Liver (tissue), 9 donors: ENCODE measurements around the gene TCF7L1. TPM values are rescaled to one million over a fixed set of nuclear protein-coding genes. Genes with fewer than 3 reads are reported as not detected.

Experiments used
- DNase-seq: peaks from one replicate; pipeline ENCODE4 v3.0.0-alpha.2; 2017; ENCODE audit warnings: low spot score
- H3K27ac ChIP-seq, 2 donors: one replicate each; pipeline ENCODE4 v1.7.0; 2013; ENCODE audit warnings: inconsistent platforms in 2 of 2, low read length in 2 of 2, control low read depth in 1 of 2, low read depth in 1 of 2, mild to moderate bottlenecking in 1 of 2
- H3K27me3 ChIP-seq, 4 donors: one replicate each; pipeline versions ENCODE4 v1.6.1 to v1.7.0; 2013; ENCODE audit warnings: low read length in 3 of 4, inconsistent platforms in 1 of 4, mild to moderate bottlenecking in 1 of 4, moderate library complexity in 1 of 4; ENCODE audit not compliant: control insufficient read depth in 4 of 4, insufficient read depth in 4 of 4
- H3K36me3 ChIP-seq, 4 donors: one replicate each; pipeline versions ENCODE4 v1.6.1 to v1.7.0; 2013; ENCODE audit warnings: low read length in 3 of 4, mild to moderate bottlenecking in 3 of 4, low read depth in 1 of 4, moderate library complexity in 1 of 4; ENCODE audit not compliant: control insufficient read depth in 4 of 4, insufficient read depth in 3 of 4
- H3K4me1 ChIP-seq, 4 donors: one replicate each; pipeline versions ENCODE4 v1.6.1 to v1.7.0; 2013; ENCODE audit warnings: low read length in 3 of 4, mild to moderate bottlenecking in 3 of 4, moderate library complexity in 1 of 4; ENCODE audit not compliant: control insufficient read depth in 4 of 4, insufficient read depth in 4 of 4
- H3K4me3 ChIP-seq, 3 donors: one replicate each; pipeline versions ENCODE4 v1.6.1 to v1.7.0; 2013; ENCODE audit warnings: low read length in 3 of 3, control low read depth in 1 of 3, low read depth in 1 of 3, mild to moderate bottlenecking in 1 of 3
- H3K9ac ChIP-seq, 2 donors: one replicate each; pipeline ENCODE4 v1.7.0; 2013; ENCODE audit warnings: low read length in 2 of 2, mild to moderate bottlenecking in 2 of 2, moderate library complexity in 2 of 2, control low read depth in 1 of 2, low read depth in 1 of 2
- H3K9me3 ChIP-seq, 4 donors: one replicate each; pipeline versions ENCODE4 v1.6.1 to v1.7.0; 2013; ENCODE audit warnings: low read length in 3 of 4; ENCODE audit not compliant: control insufficient read depth in 4 of 4
- EGR1 ChIP-seq, 2 donors: IDR thresholded peaks; 2 replicates each; pipeline ENCODE4 v1.6.1; 2016 to 2018; ENCODE audit warnings: antibody characterized with exemption in 2 of 2, low read depth in 2 of 2
- FOXA1 ChIP-seq: IDR thresholded peaks from 2 replicates; pipeline ENCODE4 v1.6.1; 2016; ENCODE audit warnings: antibody characterized with exemption
- FOXA2 ChIP-seq: IDR thresholded peaks from 2 replicates; pipeline ENCODE4 v1.6.1; 2016; ENCODE audit warnings: antibody characterized with exemption
- GABPA ChIP-seq, 2 donors: IDR thresholded peaks in 1 of 2; conservative IDR thresholded peaks in 1 of 2; 2 replicates each; pipeline ENCODE4 v1.6.1; 2016; ENCODE audit warnings: antibody characterized with exemption in 2 of 2, mild to moderate bottlenecking in 1 of 2, moderate library complexity in 1 of 2
- HNF4A ChIP-seq, 2 donors: conservative IDR thresholded peaks; 2 replicates each; pipeline ENCODE4 v1.6.1; 2016; ENCODE audit warnings: antibody characterized with exemption in 2 of 2, mild to moderate bottlenecking in 2 of 2
- HNF4G ChIP-seq: IDR thresholded peaks from 2 replicates; pipeline ENCODE4 v1.6.1; 2016; ENCODE audit warnings: antibody characterized with exemption
- JUND ChIP-seq, 2 donors: IDR thresholded peaks; 2 replicates each; pipeline ENCODE4 v1.6.1; 2016; ENCODE audit warnings: antibody characterized with exemption in 2 of 2
- MAX ChIP-seq: IDR thresholded peaks from 2 replicates; pipeline ENCODE4 v1.6.1; 2016; ENCODE audit warnings: antibody characterized with exemption
- NR2F2 ChIP-seq: IDR thresholded peaks from 2 replicates; pipeline ENCODE4 v1.6.1; 2016; ENCODE audit warnings: antibody characterized with exemption
- RAD21 ChIP-seq, 2 donors: IDR thresholded peaks; 2 replicates each; pipeline ENCODE4 v1.6.1; 2016; ENCODE audit warnings: antibody characterized with exemption in 2 of 2, mild to moderate bottlenecking in 2 of 2
- RXRA ChIP-seq, 2 donors: IDR thresholded peaks; 2 replicates each; pipeline ENCODE4 v1.6.1; 2017 to 2018; ENCODE audit warnings: antibody characterized with exemption in 2 of 2, mild to moderate bottlenecking in 1 of 2
- SP1 ChIP-seq: IDR thresholded peaks from 2 replicates; pipeline ENCODE4 v1.6.1; 2018; ENCODE audit warnings: antibody characterized with exemption, mild to moderate bottlenecking
- TAF1 ChIP-seq: conservative IDR thresholded peaks from 2 replicates; pipeline ENCODE4 v1.6.1; 2016; ENCODE audit warnings: antibody characterized with exemption, mild to moderate bottlenecking
- YY1 ChIP-seq: IDR thresholded peaks from 2 replicates; pipeline ENCODE4 v1.6.1; 2016; ENCODE audit warnings: antibody characterized with exemption, mild to moderate bottlenecking
- WGBS: extraction: QIAGEN DNeasy Blood & Tissue Kit; methylation state at CpG from one replicate; pipeline ENCODE4 v1.1.7; 2013; 5-methylcytosine and 5-hydroxymethylcytosine counted together
- polyA plus RNA-seq, 2 donors: library from polyadenylated mRNA; stranded (reverse) in 1 of 2; unstranded in 1 of 2; fragments of 200-250 nt in 1 of 2; fragments of >200 nt in 1 of 2; fragmentation: Nextera tagmentation in 1 of 2; extraction: Ambion mirVana in 1 of 2; gene quantifications; one replicate each; pipeline versions ENCODE4 v1.2.1 to v1.2.3, GENCODE V29; 2013 to 2015
- total RNA-seq, 2 donors: library from RNA; depleted of rRNA; stranded (reverse); fragments of >200 nt; gene quantifications; one replicate each; pipeline ENCODE4 v1.2.3, GENCODE V29; 2014
- TF ChIP-seq, protein P1 (sequence below): IDR thresholded peaks from 2 replicates; pipeline ENCODE4 v1.6.1; 2016; ENCODE audit warnings: antibody characterized with exemption, mild to moderate bottlenecking
- TF ChIP-seq, protein P2 (sequence below): fragments of 150-350 bp; IDR thresholded peaks from 2 replicates; pipeline ENCODE4 v1.5.1; 2017; ENCODE audit warnings: improper control_type of control experiment, low read depth, low read length; ENCODE audit not compliant: missing input control
- TF ChIP-seq, protein P3 (sequence below): IDR thresholded peaks from 2 replicates; pipeline ENCODE4 v1.6.1; 2016; ENCODE audit warnings: antibody characterized with exemption
- TF ChIP-seq, protein P4 (sequence below): IDR thresholded peaks from 2 replicates; pipeline ENCODE4 v1.6.1; 2016; ENCODE audit warnings: antibody characterized with exemption
- donor health status: healthy.
- donor health status: healthy.
- donor health status: healthy.
- donor health status: healthy.
- donor health status: healthy.

The TCF7L1 gene
- total and polyA plus RNA-seq, 4 donors: 1.6 to 6.0 (median 4.8) TPM

DNA sequence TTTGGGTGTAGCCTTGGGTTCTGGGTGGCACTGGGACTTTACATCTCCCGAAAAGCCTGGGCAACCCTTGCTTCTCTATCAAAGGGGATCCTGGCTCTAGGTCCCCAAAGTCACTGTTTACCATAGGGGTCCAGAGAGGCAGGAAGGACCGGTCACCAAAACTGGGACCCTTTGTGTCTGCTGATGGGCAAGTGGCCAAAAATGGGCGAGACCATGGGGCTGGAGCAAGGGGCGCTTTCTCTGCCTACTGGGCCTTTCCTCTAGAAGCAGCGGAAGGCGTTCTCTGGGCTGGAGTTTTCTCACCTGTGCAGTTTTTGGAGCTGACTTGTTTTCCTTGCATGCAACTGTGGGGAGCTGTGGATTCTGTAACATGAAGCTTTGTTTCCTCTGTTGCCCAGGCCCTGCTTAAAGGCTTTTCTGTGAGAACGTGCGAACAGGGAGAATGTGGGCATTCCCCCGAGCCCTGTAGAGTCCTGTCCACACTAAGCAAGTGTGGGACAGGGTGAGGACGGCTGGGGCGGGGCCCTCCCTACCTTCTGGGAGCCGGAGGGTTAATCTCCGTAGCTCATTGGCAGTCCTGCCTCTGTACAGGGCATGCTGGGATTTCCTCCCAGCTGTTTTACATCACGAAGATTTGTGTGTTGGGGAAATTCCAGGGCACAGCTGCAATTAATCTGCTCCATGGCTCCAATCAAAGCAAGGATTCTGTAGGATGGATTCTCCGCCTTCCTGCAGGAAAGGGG is 144.4 kb downstream of the TCF7L1 start:
- WGBS: 78% methylated on average over 15 of the region's 15 CpGs
- H3K9ac ChIP-seq: no peak overlapping the region
- TF ChIP-seq MAX (no peak), RAD21 (IDR thresholded peaks at IDR 0.05) (no peak), GABPA (IDR thresholded peaks at IDR 0.05 in 1 of 2, conservative IDR thresholded peaks at IDR 0.05 in 1 of 2) (no peak), NR2F2 (no peak), YY1 (no peak), TAF1 (no peak), HNF4A (conservative IDR thresholded peaks at IDR 0.05) (no peak), HNF4G (no peak), FOXA1 (no peak), JUND (IDR thresholded peaks at IDR 0.05) (no peak), RXRA (IDR thresholded peaks at IDR 0.05) (no peak), EGR1 (IDR thresholded peaks at IDR 0.05; ENCODE audit: low read depth in 2 of 2) (no peak), FOXA2 (no peak), SP1 (no peak)
- TF ChIP-seq, protein P1, sequence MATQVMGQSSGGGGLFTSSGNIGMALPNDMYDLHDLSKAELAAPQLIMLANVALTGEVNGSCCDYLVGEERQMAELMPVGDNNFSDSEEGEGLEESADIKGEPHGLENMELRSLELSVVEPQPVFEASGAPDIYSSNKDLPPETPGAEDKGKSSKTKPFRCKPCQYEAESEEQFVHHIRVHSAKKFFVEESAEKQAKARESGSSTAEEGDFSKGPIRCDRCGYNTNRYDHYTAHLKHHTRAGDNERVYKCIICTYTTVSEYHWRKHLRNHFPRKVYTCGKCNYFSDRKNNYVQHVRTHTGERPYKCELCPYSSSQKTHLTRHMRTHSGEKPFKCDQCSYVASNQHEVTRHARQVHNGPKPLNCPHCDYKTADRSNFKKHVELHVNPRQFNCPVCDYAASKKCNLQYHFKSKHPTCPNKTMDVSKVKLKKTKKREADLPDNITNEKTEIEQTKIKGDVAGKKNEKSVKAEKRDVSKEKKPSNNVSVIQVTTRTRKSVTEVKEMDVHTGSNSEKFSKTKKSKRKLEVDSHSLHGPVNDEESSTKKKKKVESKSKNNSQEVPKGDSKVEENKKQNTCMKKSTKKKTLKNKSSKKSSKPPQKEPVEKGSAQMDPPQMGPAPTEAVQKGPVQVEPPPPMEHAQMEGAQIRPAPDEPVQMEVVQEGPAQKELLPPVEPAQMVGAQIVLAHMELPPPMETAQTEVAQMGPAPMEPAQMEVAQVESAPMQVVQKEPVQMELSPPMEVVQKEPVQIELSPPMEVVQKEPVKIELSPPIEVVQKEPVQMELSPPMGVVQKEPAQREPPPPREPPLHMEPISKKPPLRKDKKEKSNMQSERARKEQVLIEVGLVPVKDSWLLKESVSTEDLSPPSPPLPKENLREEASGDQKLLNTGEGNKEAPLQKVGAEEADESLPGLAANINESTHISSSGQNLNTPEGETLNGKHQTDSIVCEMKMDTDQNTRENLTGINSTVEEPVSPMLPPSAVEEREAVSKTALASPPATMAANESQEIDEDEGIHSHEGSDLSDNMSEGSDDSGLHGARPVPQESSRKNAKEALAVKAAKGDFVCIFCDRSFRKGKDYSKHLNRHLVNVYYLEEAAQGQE: no peak
- TF ChIP-seq, protein P2, sequence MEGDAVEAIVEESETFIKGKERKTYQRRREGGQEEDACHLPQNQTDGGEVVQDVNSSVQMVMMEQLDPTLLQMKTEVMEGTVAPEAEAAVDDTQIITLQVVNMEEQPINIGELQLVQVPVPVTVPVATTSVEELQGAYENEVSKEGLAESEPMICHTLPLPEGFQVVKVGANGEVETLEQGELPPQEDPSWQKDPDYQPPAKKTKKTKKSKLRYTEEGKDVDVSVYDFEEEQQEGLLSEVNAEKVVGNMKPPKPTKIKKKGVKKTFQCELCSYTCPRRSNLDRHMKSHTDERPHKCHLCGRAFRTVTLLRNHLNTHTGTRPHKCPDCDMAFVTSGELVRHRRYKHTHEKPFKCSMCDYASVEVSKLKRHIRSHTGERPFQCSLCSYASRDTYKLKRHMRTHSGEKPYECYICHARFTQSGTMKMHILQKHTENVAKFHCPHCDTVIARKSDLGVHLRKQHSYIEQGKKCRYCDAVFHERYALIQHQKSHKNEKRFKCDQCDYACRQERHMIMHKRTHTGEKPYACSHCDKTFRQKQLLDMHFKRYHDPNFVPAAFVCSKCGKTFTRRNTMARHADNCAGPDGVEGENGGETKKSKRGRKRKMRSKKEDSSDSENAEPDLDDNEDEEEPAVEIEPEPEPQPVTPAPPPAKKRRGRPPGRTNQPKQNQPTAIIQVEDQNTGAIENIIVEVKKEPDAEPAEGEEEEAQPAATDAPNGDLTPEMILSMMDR: no peak
- TF ChIP-seq, protein P3, sequence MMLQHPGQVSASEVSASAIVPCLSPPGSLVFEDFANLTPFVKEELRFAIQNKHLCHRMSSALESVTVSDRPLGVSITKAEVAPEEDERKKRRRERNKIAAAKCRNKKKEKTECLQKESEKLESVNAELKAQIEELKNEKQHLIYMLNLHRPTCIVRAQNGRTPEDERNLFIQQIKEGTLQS: no peak
- TF ChIP-seq, protein P4, sequence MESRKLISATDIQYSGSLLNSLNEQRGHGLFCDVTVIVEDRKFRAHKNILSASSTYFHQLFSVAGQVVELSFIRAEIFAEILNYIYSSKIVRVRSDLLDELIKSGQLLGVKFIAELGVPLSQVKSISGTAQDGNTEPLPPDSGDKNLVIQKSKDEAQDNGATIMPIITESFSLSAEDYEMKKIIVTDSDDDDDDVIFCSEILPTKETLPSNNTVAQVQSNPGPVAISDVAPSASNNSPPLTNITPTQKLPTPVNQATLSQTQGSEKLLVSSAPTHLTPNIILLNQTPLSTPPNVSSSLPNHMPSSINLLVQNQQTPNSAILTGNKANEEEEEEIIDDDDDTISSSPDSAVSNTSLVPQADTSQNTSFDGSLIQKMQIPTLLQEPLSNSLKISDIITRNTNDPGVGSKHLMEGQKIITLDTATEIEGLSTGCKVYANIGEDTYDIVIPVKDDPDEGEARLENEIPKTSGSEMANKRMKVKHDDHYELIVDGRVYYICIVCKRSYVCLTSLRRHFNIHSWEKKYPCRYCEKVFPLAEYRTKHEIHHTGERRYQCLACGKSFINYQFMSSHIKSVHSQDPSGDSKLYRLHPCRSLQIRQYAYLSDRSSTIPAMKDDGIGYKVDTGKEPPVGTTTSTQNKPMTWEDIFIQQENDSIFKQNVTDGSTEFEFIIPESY: no peak
- DNase-seq: no peak
- no peak overlapping the region for H3K4me3 ChIP-seq
- no peaks in the 10 kb centered on the region for H3K36me3 ChIP-seq
- H3K27ac ChIP-seq: peak overlapping the region; percentile 4 to 55
- H3K27me3 ChIP-seq: no peaks in the 10 kb centered on the region
- H3K4me1 ChIP-seq: peaks cover 0 to 8% (median 0%) of the 10 kb centered on the region in 4 donors
- no peaks in the 10 kb centered on the region for H3K9me3 ChIP-seq
